Mesendoderm (in vitro differentiated cells): ENCODE measurements around the gene IER5L.
"Not testable (repeated sequence)": the region's sequence is repeated elsewhere in the genome, so short reads cannot be mapped to it uniquely, and the experiment has no call there.

ENCODE experiments used
- DNase-seq: peaks from one replicate; pipeline ENCODE4 v3.0.0; 2013
- H2AK5ac ChIP-seq: 2 replicates; pipeline ENCODE4 v1.6.1; 2013; ENCODE audit warnings: low read length, inconsistent platforms
- H2BK120ac ChIP-seq: 2 replicates; pipeline ENCODE4 v1.6.1; 2013; ENCODE audit warnings: low read depth, mild to moderate bottlenecking, low read length, moderate library complexity, mixed read lengths
- H2BK15ac ChIP-seq: replicated peaks from 2 replicates; pipeline ENCODE4 v1.6.1; 2013; ENCODE audit warnings: low read depth, mild to moderate bottlenecking, moderate library complexity
- H2BK5ac ChIP-seq: 2 replicates; pipeline ENCODE4 v1.6.1; 2013; ENCODE audit warnings: low read length, inconsistent platforms
- H3K18ac ChIP-seq: 2 replicates; pipeline ENCODE4 v1.6.1; 2013; ENCODE audit warnings: mild to moderate bottlenecking, low read length, mixed read lengths
- H3K23ac ChIP-seq: one replicate; pipeline ENCODE4 v1.6.1; 2013; ENCODE audit warnings: low read length
- H3K27ac ChIP-seq: 2 replicates; pipeline ENCODE4 v1.5.1; 2013; ENCODE audit warnings: low read depth, mild to moderate bottlenecking, inconsistent platforms, low read length, moderate library complexity
- H3K27me3 ChIP-seq: 2 replicates; pipeline ENCODE4 v1.6.1; 2013; ENCODE audit warnings: low read length, control low read depth, mild to moderate bottlenecking, inconsistent platforms; ENCODE audit not compliant: insufficient read depth, poor library complexity
- H3K36me3 ChIP-seq: 2 replicates; pipeline ENCODE4 v1.6.1; 2013; ENCODE audit warnings: low read length, inconsistent platforms; ENCODE audit not compliant: control insufficient read depth, insufficient read depth
- H3K4ac ChIP-seq: one replicate; pipeline ENCODE4 v1.6.1; 2013; ENCODE audit warnings: low read depth, mild to moderate bottlenecking, low read length, moderate library complexity
- H3K4me1 ChIP-seq: 2 replicates; pipeline ENCODE4 v1.6.1; 2013; ENCODE audit warnings: low read depth, low read length, inconsistent platforms; ENCODE audit not compliant: control insufficient read depth
- H3K4me2 ChIP-seq: 2 replicates; pipeline ENCODE4 v1.6.1; 2013; ENCODE audit warnings: low read length
- H3K4me3 ChIP-seq: 2 replicates; pipeline ENCODE4 v1.5.1; 2013; ENCODE audit warnings: mild to moderate bottlenecking, low read length
- H3K56ac ChIP-seq: one replicate; pipeline ENCODE4 v1.6.1; 2013; ENCODE audit warnings: low read length
- H3K79me1 ChIP-seq: 2 replicates; pipeline ENCODE4 v1.6.1; 2013; ENCODE audit warnings: low read length, inconsistent platforms
- H3K79me2 ChIP-seq: 2 replicates; pipeline ENCODE4 v1.6.1; 2013; ENCODE audit warnings: mild to moderate bottlenecking, low read length; ENCODE audit not compliant: control insufficient read depth, insufficient read depth
- H3K9ac ChIP-seq: 2 replicates; pipeline ENCODE4 v1.6.1; 2013; ENCODE audit warnings: low read length, inconsistent platforms
- H4K5ac ChIP-seq: one replicate; pipeline ENCODE4 v1.6.1; 2013; ENCODE audit warnings: low read length
- H4K8ac ChIP-seq: one replicate; pipeline ENCODE4 v1.6.1; 2013; ENCODE audit warnings: low read depth, mild to moderate bottlenecking, control low read depth, low read length, moderate library complexity
- WGBS: extraction: QIAGEN DNeasy Blood & Tissue Kit; methylation state at CpG from one replicate; pipeline ENCODE4 v1.1.7; 2013; ENCODE audit warnings: low lambda C conversion rate, missing lambda C conversion rate; ENCODE audit not compliant: insufficient coverage; ENCODE audit errors: extremely low coverage; 5-methylcytosine and 5-hydroxymethylcytosine counted together

Gene IER5L

GRCh38 chr9:129198319-129199043, 20.4 kb upstream of the IER5L start:
- Histone ChIP-seq H3K79me1 (no peaks in the 10 kb centered on the region), H3K18ac (no peak overlapping the region), H3K4ac (no peak overlapping the region), H4K5ac (no peak overlapping the region), H3K79me2 (no peaks in the 10 kb centered on the region), H3K4me3 (no peak overlapping the region), H2BK120ac (no peak overlapping the region), H3K23ac (no peak overlapping the region), H2AK5ac (no peak overlapping the region), H2BK15ac (no peak overlapping the region), H2BK5ac (no peak overlapping the region), H3K56ac (peak overlapping the region; percentile 2), H3K36me3 (no peaks in the 10 kb centered on the region), H4K8ac (no peak overlapping the region), H3K27ac (no peak overlapping the region), H3K27me3 (no peaks in the 10 kb centered on the region), H3K4me2 (peak overlapping the region; percentile 0), H3K9ac (peak overlapping the region; percentile 42), H3K4me1 (no peaks in the 10 kb centered on the region)
- no CpG with 5 or more reads among the region's 30 CpGs for WGBS
- peak; percentile 72 for DNase-seq

- Histone ChIP-seq H3K27ac (no peak overlapping the region), H3K36me3 (no peaks in the 10 kb centered on the region), H4K8ac (no peak overlapping the region), H2BK120ac (no peak overlapping the region), H4K5ac (no peak overlapping the region), H3K9ac (no peak overlapping the region), H2BK15ac (no peak overlapping the region), H3K4me2 (no peak overlapping the region), H3K23ac (no peak overlapping the region), H3K4ac (no peak overlapping the region), H2AK5ac (no peak overlapping the region), H3K18ac (no peak overlapping the region), H3K56ac (peak overlapping the region; percentile 2), H3K4me3 (no peak overlapping the region), H3K27me3 (no peaks in the 10 kb centered on the region), H3K4me1 (no peaks in the 10 kb centered on the region), H2BK5ac (no peak overlapping the region), H3K79me2 (no peaks in the 10 kb centered on the region), H3K79me1 (no peaks in the 10 kb centered on the region)
- no peak for DNase-seq
- WGBS = no CpG with 5 or more reads among the region's 8 CpGs
Observed at GRCh38 chr9:129197978-129198318, 19.9 kb upstream of the IER5L start.

GRCh38 chr9:129197045-129197444, 19.0 kb upstream of the IER5L start:
- H3K4ac ChIP-seq, H4K8ac ChIP-seq, H2BK5ac ChIP-seq, H3K27ac ChIP-seq, H3K36me3 ChIP-seq, H2AK5ac ChIP-seq, H3K27me3 ChIP-seq, H3K18ac ChIP-seq, H3K9ac ChIP-seq, H3K4me2 ChIP-seq, H3K4me3 ChIP-seq, H3K79me2 ChIP-seq, H4K5ac ChIP-seq, DNase-seq, H3K56ac ChIP-seq, H3K79me1 ChIP-seq, H2BK120ac ChIP-seq, H3K4me1 ChIP-seq, H2BK15ac ChIP-seq, H3K23ac ChIP-seq: not testable (repeated sequence)
- WGBS = no CpG with 5 or more reads among the region's 6 CpGs

GRCh38 chr9:129195606-129196005, 17.5 kb upstream of the IER5L start:
- Histone ChIP-seq H2BK5ac (no peak overlapping the region), H3K4me2 (no peak overlapping the region), H3K79me2 (no peaks in the 10 kb centered on the region), H2BK15ac (no peak overlapping the region), H2AK5ac (no peak overlapping the region), H2BK120ac (no peak overlapping the region), H3K23ac (no peak overlapping the region), H3K4me3 (no peak overlapping the region), H3K9ac (no peak overlapping the region), H3K4me1 (no peaks in the 10 kb centered on the region), H3K18ac (no peak overlapping the region), H3K27ac (no peak overlapping the region), H3K36me3 (no peaks in the 10 kb centered on the region), H3K4ac (no peak overlapping the region), H4K8ac (no peak overlapping the region), H3K56ac (no peak overlapping the region), H4K5ac (no peak overlapping the region), H3K79me1 (no peaks in the 10 kb centered on the region), H3K27me3 (no peaks in the 10 kb centered on the region)
- no CpG with 5 or more reads among the region's 10 CpGs for WGBS
- no peak for DNase-seq

GRCh38 chr9:129194221-129194620, 16.2 kb upstream of the IER5L start:
- H3K27me3 ChIP-seq = no peaks in the 10 kb centered on the region
- no peak for DNase-seq
- H2BK15ac ChIP-seq = no peak overlapping the region
- H3K27ac ChIP-seq = no peak overlapping the region
- no peak overlapping the region for H3K9ac ChIP-seq
- H3K36me3 ChIP-seq = no peaks in the 10 kb centered on the region
- H2AK5ac ChIP-seq = no peak overlapping the region
- WGBS = no CpG with 5 or more reads among the region's 3 CpGs
- H3K23ac ChIP-seq = peak overlapping the region; percentile 45
- no peak overlapping the region for H3K4ac ChIP-seq
- no peaks in the 10 kb centered on the region for H3K79me2 ChIP-seq
- no peaks in the 10 kb centered on the region for H3K79me1 ChIP-seq
- H4K5ac ChIP-seq = no peak overlapping the region
- no peak overlapping the region for H3K4me2 ChIP-seq
- H3K18ac ChIP-seq = no peak overlapping the region
- H2BK5ac ChIP-seq = no peak overlapping the region
- no peaks in the 10 kb centered on the region for H3K4me1 ChIP-seq
- no peak overlapping the region for H3K56ac ChIP-seq
- no peak overlapping the region for H2BK120ac ChIP-seq
- no peak overlapping the region for H3K4me3 ChIP-seq
- no peak overlapping the region for H4K8ac ChIP-seq

GRCh38 chr9:129193655-129194054, 15.6 kb upstream of the IER5L start:
- no peak overlapping the region for H3K56ac ChIP-seq
- H4K5ac ChIP-seq = no peak overlapping the region
- no CpG with 5 or more reads among the region's 7 CpGs for WGBS
- H2BK120ac ChIP-seq = no peak overlapping the region
- DNase-seq = no peak
- no peak overlapping the region for H3K23ac ChIP-seq
- no peaks in the 10 kb centered on the region for H3K79me2 ChIP-seq
- no peak overlapping the region for H3K4me3 ChIP-seq
- no peak overlapping the region for H3K27ac ChIP-seq
- H2BK15ac ChIP-seq = no peak overlapping the region
- H2BK5ac ChIP-seq = no peak overlapping the region
- H3K27me3 ChIP-seq = no peaks in the 10 kb centered on the region
- no peak overlapping the region for H3K9ac ChIP-seq
- H3K36me3 ChIP-seq = no peaks in the 10 kb centered on the region
- H3K79me1 ChIP-seq = no peaks in the 10 kb centered on the region
- no peak overlapping the region for H3K18ac ChIP-seq
- no peak overlapping the region for H2AK5ac ChIP-seq
- H3K4me1 ChIP-seq = no peaks in the 10 kb centered on the region
- no peak overlapping the region for H3K4ac ChIP-seq
- no peak overlapping the region for H3K4me2 ChIP-seq
- no peak overlapping the region for H4K8ac ChIP-seq
